Measurements from ENCODE around the gene TXN2.
A peak's percentile ranks its signal among the peaks of the same experiment; 100 is the strongest.
"Not testable (repeated sequence)": the region's sequence is repeated elsewhere in the genome, so short reads cannot be mapped to it uniquely, and the experiment has no call there.

The TXN2 gene

DNA sequence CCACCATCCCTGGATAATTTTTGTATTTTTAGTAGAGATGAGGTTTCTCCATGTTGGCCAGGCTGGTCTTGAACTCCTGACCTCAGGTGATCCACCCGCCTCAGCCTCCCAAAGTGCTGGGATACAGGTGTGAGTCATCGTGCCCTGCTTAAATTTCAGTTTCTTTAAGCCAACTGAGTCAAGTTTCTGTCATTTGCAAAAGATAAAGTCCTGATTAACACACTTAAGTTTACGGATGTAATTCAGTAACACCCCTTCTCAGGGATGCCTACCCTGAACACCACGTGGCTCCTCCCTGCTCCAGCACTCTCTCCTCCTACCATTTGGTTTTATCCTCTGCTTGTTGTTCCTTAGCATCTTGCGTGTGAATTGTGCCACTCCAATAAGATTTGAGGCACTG lies 57.0 kb downstream of the TXN2 start:
- 82 to 94% methylated on average over 5 of the region's 5 CpGs for WGBS, 2 experiments (ENCODE audit: insufficient coverage in 2 of 2)
- H3K4me3 ChIP-seq (ENCODE audit: extremely low read depth, insufficient read depth, low read length, poor library complexity, severe bottlenecking); H3K9me3 ChIP-seq (ENCODE audit: control insufficient read depth, low read length); H3K36me3 ChIP-seq (ENCODE audit: control insufficient read depth, insufficient read depth, low read length); H3K27ac ChIP-seq (ENCODE audit: low read depth, low read length, severe bottlenecking): not testable (repeated sequence)
- H3K4me1 ChIP-seq (ENCODE audit: control insufficient read depth, insufficient read depth, low read length, poor library complexity, severe bottlenecking), result peaks cover 27% of the 10 kb centered on the region

DNA sequence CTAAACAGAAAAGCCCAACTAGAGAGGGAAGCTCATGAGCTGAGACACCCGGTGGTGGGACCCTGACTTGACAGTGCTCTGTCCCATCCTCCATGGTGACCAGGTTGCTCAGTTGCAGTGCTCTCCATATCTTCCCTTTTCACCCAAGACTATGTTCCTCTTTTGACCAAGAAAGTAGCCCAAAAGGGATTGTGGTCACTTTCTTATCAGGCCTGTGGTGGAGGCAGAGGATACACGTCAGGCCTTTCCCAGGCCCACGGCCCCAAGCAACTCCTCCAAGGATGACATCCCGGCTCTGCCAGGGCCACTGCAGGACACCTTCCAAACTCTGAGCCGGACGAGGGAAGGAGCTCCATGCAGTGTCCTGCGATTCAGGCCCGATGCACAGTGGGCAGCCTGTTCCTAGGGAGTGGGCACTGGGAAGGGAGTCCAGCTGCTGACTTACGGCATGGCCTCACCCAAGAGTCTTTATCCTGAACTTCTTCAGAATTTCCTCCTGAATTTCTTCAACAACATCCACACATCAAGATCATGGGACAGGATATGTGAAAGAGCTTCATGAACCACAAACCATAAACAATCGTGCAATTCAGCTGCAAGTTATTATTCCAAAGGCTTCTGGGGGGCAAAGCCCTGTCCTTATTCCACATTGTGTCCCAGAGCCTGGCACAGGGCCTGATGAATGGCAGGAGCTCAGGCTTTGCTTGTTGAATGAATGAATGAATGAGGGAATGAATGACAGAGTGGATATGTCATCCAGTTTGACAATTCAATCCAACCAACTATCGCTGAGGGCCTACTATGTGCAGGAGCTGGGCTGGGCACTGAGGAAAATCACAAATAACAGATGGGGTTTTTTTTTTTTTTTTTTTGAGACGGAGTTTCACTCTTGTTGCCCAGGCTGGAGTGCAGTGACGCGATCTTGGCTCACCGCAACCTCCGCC lies 57.7 kb downstream of the TXN2 start:
- Histone ChIP-seq H3K4me1 (ENCODE audit: control insufficient read depth, insufficient read depth, low read length, poor library complexity, severe bottlenecking) (peaks cover 27% of the 10 kb centered on the region), H3K9me3 (ENCODE audit: control insufficient read depth, low read length) (no peaks in the 10 kb centered on the region), H3K4me3 (ENCODE audit: extremely low read depth, insufficient read depth, low read length, poor library complexity, severe bottlenecking) (no peak overlapping the region), H3K36me3 (ENCODE audit: control insufficient read depth, insufficient read depth, low read length) (no peaks in the 10 kb centered on the region), H3K27ac (ENCODE audit: low read depth, low read length, severe bottlenecking) (no peak overlapping the region)
- WGBS, 2 experiments (ENCODE audit: insufficient coverage in 2 of 2), result 92 to 94% methylated on average over 7 to 8 of the region's 16 CpGs

- no peaks in the 10 kb centered on the region for H3K36me3 ChIP-seq (ENCODE audit: control insufficient read depth, insufficient read depth, low read length)
- H3K9me3 ChIP-seq (ENCODE audit: control insufficient read depth, low read length), result no peaks in the 10 kb centered on the region
- peaks cover 27% of the 10 kb centered on the region for H3K4me1 ChIP-seq (ENCODE audit: control insufficient read depth, insufficient read depth, low read length, poor library complexity, severe bottlenecking)
- no peak overlapping the region for H3K4me3 ChIP-seq (ENCODE audit: extremely low read depth, insufficient read depth, low read length, poor library complexity, severe bottlenecking)
- 95% methylated on average over 13 of the region's 14 CpGs for WGBS, 2 experiments (ENCODE audit: insufficient coverage in 2 of 2)
- H3K27ac ChIP-seq (ENCODE audit: low read depth, low read length, severe bottlenecking), result no peak overlapping the region
These were observed 59.0 kb downstream of the TXN2 start for GRCh38 chr22:36422287-36423014.

DNA sequence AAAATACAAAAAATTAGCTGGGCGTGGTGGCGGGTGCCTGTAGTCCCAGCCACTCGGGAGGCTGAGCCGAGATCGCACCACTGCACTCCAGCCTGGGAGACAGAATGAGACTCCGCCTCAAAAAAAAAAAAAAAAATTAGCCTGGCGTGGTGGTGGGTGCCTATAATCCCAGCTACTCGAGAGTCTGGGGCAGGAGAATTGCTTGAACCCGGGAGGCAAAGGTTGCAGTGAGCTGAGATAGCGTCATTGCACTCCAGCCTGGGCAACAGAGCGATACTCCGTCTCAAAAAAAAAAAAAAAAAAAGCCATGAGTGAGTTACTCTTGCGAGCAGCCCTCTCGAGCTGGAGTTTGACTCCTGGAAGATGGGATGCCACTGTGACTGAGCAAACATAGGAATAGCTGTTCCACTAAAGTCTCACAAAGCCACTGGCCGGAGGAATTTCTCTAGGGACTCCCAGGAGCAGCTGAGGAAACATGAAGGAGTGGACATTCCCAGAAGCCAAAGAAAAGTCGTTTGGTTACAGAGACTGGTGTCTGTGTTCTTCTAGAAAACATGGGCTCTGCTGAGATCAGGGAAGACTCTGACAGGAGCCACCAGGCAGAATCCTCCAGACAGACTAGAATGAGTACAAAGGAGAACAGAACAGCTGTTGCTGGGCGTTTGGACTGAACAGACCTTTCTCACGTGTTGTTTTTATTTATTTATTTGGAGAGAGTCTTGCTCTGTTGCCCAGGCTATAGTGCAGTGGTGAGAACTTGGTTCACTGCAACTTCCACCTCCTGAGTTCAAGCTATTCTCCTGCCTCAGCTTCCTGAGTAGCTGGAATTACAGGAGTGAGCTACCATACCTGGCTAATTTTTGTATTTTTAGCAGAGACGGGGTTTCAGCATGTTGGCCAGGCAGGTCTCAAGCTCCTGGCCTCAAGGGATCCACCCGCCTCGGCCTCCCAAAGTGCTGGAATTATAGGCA lies 61.2 kb downstream of the TXN2 start:
- Histone ChIP-seq H3K9me3 (ENCODE audit: control insufficient read depth, low read length) (no peaks in the 10 kb centered on the region), H3K27ac (ENCODE audit: low read depth, low read length, severe bottlenecking) (peak overlapping the region; percentile 93), H3K4me3 (ENCODE audit: extremely low read depth, insufficient read depth, low read length, poor library complexity, severe bottlenecking) (no peak overlapping the region), H3K36me3 (ENCODE audit: control insufficient read depth, insufficient read depth, low read length) (no peaks in the 10 kb centered on the region), H3K4me1 (ENCODE audit: control insufficient read depth, insufficient read depth, low read length, poor library complexity, severe bottlenecking) (peaks cover 21% of the 10 kb centered on the region)
- 89 to 91% methylated on average over 12 to 18 of the region's 21 CpGs for WGBS, 2 experiments (ENCODE audit: insufficient coverage in 2 of 2)

- 18 to 22% methylated on average over 10 to 11 of the region's 13 CpGs for WGBS, 2 experiments (ENCODE audit: insufficient coverage in 2 of 2)
- Histone ChIP-seq H3K27ac (ENCODE audit: low read depth, low read length, severe bottlenecking) (peak overlapping the region; percentile 93), H3K36me3 (ENCODE audit: control insufficient read depth, insufficient read depth, low read length) (no peaks in the 10 kb centered on the region), H3K9me3 (ENCODE audit: control insufficient read depth, low read length) (no peaks in the 10 kb centered on the region), H3K4me3 (ENCODE audit: extremely low read depth, insufficient read depth, low read length, poor library complexity, severe bottlenecking) (no peak overlapping the region), H3K4me1 (ENCODE audit: control insufficient read depth, insufficient read depth, low read length, poor library complexity, severe bottlenecking) (peaks cover 21% of the 10 kb centered on the region)
These were observed 62.1 kb downstream of the TXN2 start for GRCh38 chr22:36419177-36419911.

DNA sequence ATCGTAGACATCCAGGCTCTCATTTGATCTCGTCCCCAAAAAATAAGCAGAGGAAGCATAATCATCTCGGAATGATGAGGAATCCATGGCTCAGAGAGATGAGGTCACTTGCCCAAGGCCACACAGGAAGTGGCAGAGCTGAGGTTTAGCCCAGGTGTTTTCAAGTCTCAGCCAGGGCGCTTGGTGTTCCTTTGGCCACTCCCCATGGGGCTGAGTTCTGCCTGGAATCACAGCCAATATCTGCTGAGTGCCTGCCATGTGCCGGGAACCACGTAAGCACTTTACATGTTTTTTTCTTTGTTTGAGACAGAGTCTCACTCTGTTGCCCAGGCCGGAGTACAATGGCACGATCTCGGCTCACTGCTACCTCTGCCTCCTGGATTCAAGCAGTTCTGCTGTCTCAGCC lies 64.2 kb downstream of the TXN2 start:
- no peak overlapping the region for H3K4me3 ChIP-seq (ENCODE audit: extremely low read depth, insufficient read depth, low read length, poor library complexity, severe bottlenecking)
- no peaks in the 10 kb centered on the region for H3K9me3 ChIP-seq (ENCODE audit: control insufficient read depth, low read length)
- 92 to 96% methylated on average over 9 of the region's 9 CpGs for WGBS, 2 experiments (ENCODE audit: insufficient coverage in 2 of 2)
- H3K4me1 ChIP-seq (ENCODE audit: control insufficient read depth, insufficient read depth, low read length, poor library complexity, severe bottlenecking), result peaks cover 22% of the 10 kb centered on the region
- no peaks in the 10 kb centered on the region for H3K36me3 ChIP-seq (ENCODE audit: control insufficient read depth, insufficient read depth, low read length)
- no peak overlapping the region for H3K27ac ChIP-seq (ENCODE audit: low read depth, low read length, severe bottlenecking)
